Endothelial cell of umbilical vein (primary cell): ENCODE results near the gene LBHD2. TPM values are rescaled to one million over a fixed set of nuclear protein-coding genes. Genes with fewer than 3 reads are reported as not detected.

Experiments
- BruUV-seq: library from RNA; stranded (reverse); fragments of 400-500 nt; replicated peaks from 2 replicates; lab custom pipeline; 2021; lab: Mats Ljungman, UMichigan
- CTCF ChIA-PET: fragments of 300-600, 350-600 bp; sonication (Branson Sonifier 250); formaldehyde crosslinking; loops from one replicate; lab custom pipeline; 2021; ENCODE audit warnings: antibody characterized with exemption, inconsistent platforms; lab: Charles Lee
- POLR2A ChIA-PET: fragments of 300-600, 350-600 bp; sonication (Branson Sonifier 250); formaldehyde crosslinking; loops from one replicate; lab custom pipeline; 2021; ENCODE audit warnings: antibody characterized with exemption, inconsistent platforms; lab: Charles Lee
- DNase-seq: peaks from one replicate; pipeline ENCODE4 v3.0.0-alpha.2; 2011; ENCODE audit warnings: low read depth, low spot score
- FAIRE-seq: peaks from 2 replicates; lab custom pipeline; 2011; peaks lifted over from hg19 to GRCh38; lab: Jason Lieb, UNC
- H2AFZ ChIP-seq: 2 replicates; pipeline ENCODE4 v1.6.0; 2012; ENCODE audit warnings: low read depth, low read length, control low read depth, inconsistent platforms
- H3K27ac ChIP-seq: 2 replicates; pipeline ENCODE4 v1.5.1; 2011; ENCODE audit warnings: low read depth, mild to moderate bottlenecking, control low read depth, low read length, moderate library complexity; ENCODE audit not compliant: insufficient read depth
- H3K27me3 ChIP-seq, 2 experiments: 2 replicates each; pipeline versions ENCODE4 v1.6.0 to v1.6.1; 2011; ENCODE audit warnings: low read length in 2 of 2, mixed read lengths in 1 of 2; ENCODE audit not compliant: control insufficient read depth in 2 of 2, insufficient read depth in 2 of 2
- H3K36me3 ChIP-seq, 2 experiments: 2 replicates in 1 of 2; 3 replicates in 1 of 2; pipeline ENCODE4 v1.5.1; 2011; ENCODE audit warnings: low read length in 2 of 2, mild to moderate bottlenecking in 1 of 2, moderate library complexity in 1 of 2; ENCODE audit not compliant: control insufficient read depth in 2 of 2, insufficient read depth in 2 of 2; ENCODE audit errors: extremely low read depth in 1 of 2
- H3K4me1 ChIP-seq: 3 replicates; pipeline ENCODE4 v1.5.1; 2011; ENCODE audit warnings: mild to moderate bottlenecking, low read length; ENCODE audit not compliant: control insufficient read depth, insufficient read depth; ENCODE audit errors: extremely low read depth
- H3K4me2 ChIP-seq: 2 replicates; pipeline ENCODE4 v1.6.1; 2011; ENCODE audit warnings: low read length, control low read depth, mixed read lengths; ENCODE audit not compliant: insufficient read depth
- H3K4me3 ChIP-seq, 3 experiments: fragments of 200-600 bp in 1 of 3; sonication (generic), shearing (Covaris generic) in 1 of 3; replicated peaks in 1 of 3; 2 replicates each; pipeline ENCODE4 v1.5.1; 2011 to 2016; ENCODE audit warnings: control low read depth in 3 of 3, low read length in 3 of 3, mild to moderate bottlenecking in 2 of 3, inconsistent platforms in 1 of 3, low read depth in 1 of 3, moderate library complexity in 1 of 3; ENCODE audit not compliant: insufficient read depth in 1 of 3
- H3K79me2 ChIP-seq: 2 replicates; pipeline ENCODE4 v1.6.0; 2012; ENCODE audit warnings: low read length, inconsistent platforms; ENCODE audit not compliant: control insufficient read depth, insufficient read depth
- H3K9ac ChIP-seq: replicated peaks from 2 replicates; pipeline ENCODE3; 2011; ENCODE audit warnings: low read length, control low read depth; ENCODE audit not compliant: insufficient read depth; ENCODE audit errors: extremely low read depth
- H3K9me1 ChIP-seq: replicated peaks from 3 replicates; pipeline ENCODE4 v1.6.0; 2011; ENCODE audit warnings: mild to moderate bottlenecking, low read length; ENCODE audit not compliant: control insufficient read depth, insufficient read depth; ENCODE audit errors: extremely low read depth
- H3K9me3 ChIP-seq: replicated peaks from 2 replicates; pipeline ENCODE4 v1.5.1; 2012; ENCODE audit warnings: low read length, inconsistent platforms; ENCODE audit not compliant: control insufficient read depth, insufficient read depth
- H4K20me1 ChIP-seq: replicated peaks from 2 replicates; pipeline ENCODE3; 2011; ENCODE audit warnings: mild to moderate bottlenecking, low read length; ENCODE audit not compliant: control insufficient read depth, insufficient read depth; ENCODE audit errors: extremely low read depth
- CTCF ChIP-seq, 2 donors: IDR thresholded peaks; 1 replicate in 1 of 2; 2 replicates in 1 of 2; pipeline ENCODE4 v1.5.1; 2011; ENCODE audit warnings: low read length in 2 of 2, mild to moderate bottlenecking in 2 of 2, moderate library complexity in 2 of 2, control low read depth in 1 of 2, inconsistent platforms in 1 of 2, low read depth in 1 of 2; ENCODE audit not compliant: insufficient read depth in 1 of 2; ENCODE audit errors: extremely low read depth in 1 of 2
- EZH2 ChIP-seq: IDR thresholded peaks from 2 replicates; pipeline ENCODE4 v1.6.1; 2012; ENCODE audit warnings: borderline replicate concordance, low read depth, mild to moderate bottlenecking, moderate library complexity, low read length, inconsistent platforms; ENCODE audit not compliant: severe bottlenecking
- FOS ChIP-seq: IDR thresholded peaks from 2 replicates; pipeline ENCODE4 v1.6.1; 2011; ENCODE audit warnings: mild to moderate bottlenecking, low read length, moderate library complexity, borderline replicate concordance; ENCODE audit not compliant: insufficient read depth
- GATA2 ChIP-seq: IDR thresholded peaks from 2 replicates; pipeline ENCODE4 v1.7.0; 2011; ENCODE audit warnings: low read depth, mild to moderate bottlenecking, moderate library complexity, mixed read lengths, low read length; ENCODE audit not compliant: insufficient read length, insufficient read depth
- JUN ChIP-seq: IDR thresholded peaks from 2 replicates; pipeline ENCODE4 v1.6.1; 2011; ENCODE audit warnings: borderline replicate concordance, low read depth; ENCODE audit not compliant: insufficient read length, insufficient read depth
- MAX ChIP-seq: IDR thresholded peaks from 2 replicates; pipeline ENCODE4 v1.6.1; 2011; ENCODE audit not compliant: insufficient read depth, insufficient read length
- MYC ChIP-seq: IDR thresholded peaks from one replicate; pipeline ENCODE4 v1.6.1; 2011; ENCODE audit warnings: mild to moderate bottlenecking, low read depth, low read length
- POLR2A ChIP-seq: IDR thresholded peaks from 2 replicates; pipeline ENCODE4 v1.6.1; 2012; ENCODE audit warnings: low read depth, mild to moderate bottlenecking, control low read depth, low read length
- POLR2AphosphoS5 ChIP-seq: IDR thresholded peaks from 2 replicates; pipeline ENCODE4 v1.6.1; 2012; ENCODE audit warnings: low read depth, mild to moderate bottlenecking, control low read depth, low read length, moderate library complexity; ENCODE audit not compliant: insufficient read depth
- dilution Hi-C: fragments of 300-500 bp; cut with MboI; formaldehyde crosslinking; loops from one replicate; pipeline ENCODE4 v1.15.0; 2019; ENCODE audit warnings: low sequenced_read_pairs; ENCODE audit not compliant: extremely low pct_ligation_motif_present
- intact Hi-C: fragments of 100-400 bp; cut with micrococcal nuclease; formaldehyde crosslinking; loops from one replicate; pipeline ENCODE4 v1.10.0; 2022
- polyA plus RNA-seq, 4 experiments: library from polyadenylated mRNA; depleted of rRNA in 3 of 4; stranded (reverse) in 3 of 4; unstranded in 1 of 4; fragments of >200 nt; gene quantifications; 2 replicates each; pipeline versions ENCODE4 v1.2.1 to v1.2.3, GENCODE V29; 2011 to 2012; ENCODE audit warnings: missing spikeins in 1 of 4
- total RNA-seq: library from RNA; stranded (reverse); gene quantifications from 2 replicates; pipeline ENCODE4 v1.2.3, GENCODE V29; 2021

LBHD2 gene
- total and polyA plus RNA-seq, 2 donors (not counting 3 experiments of a cell fraction or from before 2014, with no cell fraction given), result not detected

- ChIA-PET CTCF (interaction anchor here (1.1 kb wide), 1 partner anchor 41 kb away, joined by 3 read pairs; no protein-coding TSS in a partner anchor), POLR2A (no interaction called here)
- H3K9me3 ChIP-seq, result no peaks in the 10 kb centered on the region
- peaks cover 5 to 9% of the 10 kb centered on the region in 2 experiments for H3K27me3 ChIP-seq
- H3K9ac ChIP-seq, result no peak overlapping the region
- H4K20me1 ChIP-seq, result no peaks in the 10 kb centered on the region
- no peaks in the 10 kb centered on the region for H3K36me3 ChIP-seq
- H3K27ac ChIP-seq, result no peak overlapping the region
- BruUV-seq, result no TSS peak
- no peak for DNase-seq
- peaks cover 6% of the 10 kb centered on the region for H3K4me1 ChIP-seq
- TF ChIP-seq CTCF (IDR thresholded peaks at IDR 0.05; ENCODE audit: extremely low read depth in 1 of 2, insufficient read depth in 1 of 2, low read depth in 1 of 2, low read length in 2 of 2) (no peak), JUN (no peak), MYC (no peak), GATA2 (no peak), POLR2AphosphoS5 (no peak), MAX (no peak), EZH2 (no peak), FOS (no peak), POLR2A (no peak)
- intact Hi-C loops (loop anchor here (2.0 kb wide), 1 partner anchor 14 kb away; the partner anchor contains the start of gene TNFAIP2), dilution Hi-C loops (no loop called here)
- H3K4me2 ChIP-seq, result no peak overlapping the region
- no peak overlapping the region for H2AFZ ChIP-seq
- no peaks in the 10 kb centered on the region for H3K79me2 ChIP-seq
- H3K9me1 ChIP-seq, result no peaks in the 10 kb centered on the region
- no peak for FAIRE-seq
- no peak overlapping the region for H3K4me3 ChIP-seq
These were observed 24.8 kb downstream of the LBHD2 start for GRCh38 chr14:103108749-103109207.
